ENCODE data around the gene ARSG. TPM values are rescaled to one million over a fixed set of nuclear protein-coding genes. Genes with fewer than 3 reads are reported as not detected.

Gene ARSG
- total and polyA plus RNA-seq, 2 of the 4 experiments (the other 2 are of a cell fraction) = 2.9 to 3.0 TPM

GRCh38 chr17:68288804-68289203 is 2.5 kb upstream of the ARSG start:
- POLR2A ChIA-PET (ENCODE audit: unreplicated experiment) = no interaction called here

More at GRCh38 chr17:68288804-68289203, 2.5 kb upstream of the ARSG start:
- Histone ChIP-seq H2AK5ac (ENCODE audit: low read depth, low read length) (no peak overlapping the region), H4K5ac (ENCODE audit: low read depth, low read length) (no peak overlapping the region), H2BK15ac (ENCODE audit: low read depth, low read length) (no peak overlapping the region), H3K36me3 (ENCODE audit: control insufficient read depth, insufficient read depth, low read length) (no peaks in the 10 kb centered on the region), H3K9me3 (ENCODE audit: control insufficient read depth, insufficient read depth, low read length) (no peaks in the 10 kb centered on the region), H3K27me3 (ENCODE audit: control insufficient read depth, insufficient read depth, low read length) (peaks cover 20% of the 10 kb centered on the region), H4K20me1 (ENCODE audit: insufficient read depth, low read length) (no peaks in the 10 kb centered on the region; the same call in 1 of the 2 replicates), H4K8ac (ENCODE audit: low read depth in 2 of 2, low read length in 2 of 2) (no peak overlapping the region), H3K9me1 (ENCODE audit: insufficient read depth, low read length) (no peaks in the 10 kb centered on the region), H3K4me3 (ENCODE audit: insufficient read depth, low read depth, low read length) (no peak overlapping the region), H2BK20ac (ENCODE audit: low read depth, low read length) (no peak overlapping the region), H4K91ac (ENCODE audit: insufficient read depth, low read depth, low read length) (no peak overlapping the region), H2BK120ac (ENCODE audit: low read depth, low read length) (no peak overlapping the region), H3K14ac (replicated peaks; ENCODE audit: low read depth, low read length) (no peak overlapping the region), H3K4me2 (ENCODE audit: low read depth, low read length) (no peak overlapping the region), H3K9ac (ENCODE audit: low read depth, low read length) (no peak overlapping the region), H3K4ac (ENCODE audit: low read depth, low read length) (no peak overlapping the region), H3K18ac (ENCODE audit: low read depth, low read length) (no peak overlapping the region), H3K56ac (ENCODE audit: extremely low read depth, insufficient read depth, low read length) (no peak overlapping the region), H3K79me1 (ENCODE audit: low read depth in 1 of 2, low read length in 2 of 2) (no peaks in the 10 kb centered on the region), H3K4me1 (ENCODE audit: control insufficient read depth, insufficient read depth, low read length) (peaks cover 3% of the 10 kb centered on the region), H2AK9ac (replicated peaks; ENCODE audit: low read depth, low read length, poor library complexity) (no peak overlapping the region), H3K27ac (ENCODE audit: insufficient read depth, low read length) (no peak overlapping the region), H2AFZ (replicated peaks; ENCODE audit: low read length, poor library complexity) (no peak overlapping the region), H3K23ac (ENCODE audit: low read depth, low read length) (no peak overlapping the region), H2BK5ac (ENCODE audit: low read depth, low read length, poor library complexity, severe bottlenecking) (no peak overlapping the region)
- no peak for ATAC-seq (ENCODE audit: low read depth)
- 87% methylated on average over 3 of the region's 7 CpGs; no CpG with 5 or more reads in 1 of the 2 experiments for WGBS, 2 experiments (ENCODE audit: extremely low coverage in 2 of 2, insufficient read length in 1 of 2)
- no peak for DNase-seq
- CTCF ChIA-PET = interaction anchor here (2.8 kb wide), 1 partner anchor 110 kb away, joined by 9 read pairs; no protein-coding TSS in a partner anchor
- BruUV-seq (replicated peaks) = TSS peak; percentile 32
- intact Hi-C loops (cut with micrococcal nuclease) = no loop called here
- in situ Hi-C loops (cut with MboI; ENCODE audit: low sequenced_read_pairs) = no loop called here
- dilution Hi-C loops (cut with HindIII; ENCODE audit: low sequenced_read_pairs, unreplicated experiment) = no loop called here
- TF ChIP-seq CHD1 (IDR thresholded peaks at IDR 0.05; ENCODE audit: low read depth, low read length) (no peak), RCOR1 (IDR thresholded peaks at IDR 0.05; ENCODE audit: insufficient replicate concordance, low read length) (no peak), MXI1 (IDR thresholded peaks at IDR 0.05; ENCODE audit: borderline replicate concordance, low read depth, low read length) (no peak), SMC3 (IDR thresholded peaks at IDR 0.05; ENCODE audit: low read depth, low read length) (no peak), POLR2A (IDR thresholded peaks at IDR 0.05; ENCODE audit: low read depth, low read length) (no peak), CEBPB (IDR thresholded peaks at IDR 0.05; ENCODE audit: low read depth, low read length) (no peak), RFX5 (IDR thresholded peaks at IDR 0.05; ENCODE audit: low read depth, low read length) (no peak)
- TF ChIP-seq, protein P1, sequence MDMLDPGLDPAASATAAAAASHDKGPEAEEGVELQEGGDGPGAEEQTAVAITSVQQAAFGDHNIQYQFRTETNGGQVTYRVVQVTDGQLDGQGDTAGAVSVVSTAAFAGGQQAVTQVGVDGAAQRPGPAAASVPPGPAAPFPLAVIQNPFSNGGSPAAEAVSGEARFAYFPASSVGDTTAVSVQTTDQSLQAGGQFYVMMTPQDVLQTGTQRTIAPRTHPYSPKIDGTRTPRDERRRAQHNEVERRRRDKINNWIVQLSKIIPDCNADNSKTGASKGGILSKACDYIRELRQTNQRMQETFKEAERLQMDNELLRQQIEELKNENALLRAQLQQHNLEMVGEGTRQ (IDR thresholded peaks at IDR 0.05; ENCODE audit: low read depth, low read length) = no peak

Measured in IMR-90 (cell line).